SK-N-DZ (cell line): ENCODE measurements around the gene CPEB1.
"Not testable (repeated sequence)": the region's sequence is repeated elsewhere in the genome, so short reads cannot be mapped to it uniquely, and the experiment has no call there.

Experiments
- DNase-seq: peaks from one replicate; pipeline ENCODE4 v3.0.0-alpha.2; 2015; ENCODE audit warnings: low spot score

CPEB1 gene

DNA sequence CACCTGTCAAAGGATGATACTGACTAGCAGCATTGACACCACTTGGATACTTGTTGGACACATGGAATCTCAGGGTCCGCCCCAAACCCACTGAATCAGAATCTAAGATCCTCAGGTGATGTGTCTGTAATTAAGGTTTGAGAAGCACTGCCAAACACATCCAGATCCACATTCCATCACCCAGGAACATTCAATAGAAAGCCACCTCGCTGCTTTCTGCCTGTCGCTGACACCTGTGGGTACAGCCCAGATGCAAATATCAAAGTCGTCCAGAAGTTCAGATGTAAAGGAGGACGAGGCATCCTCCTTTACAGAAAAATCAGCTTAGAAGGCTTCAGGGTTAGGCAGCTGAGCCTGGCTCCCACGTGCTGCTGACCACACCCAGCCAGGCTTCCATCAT is 101.7 kb downstream of the CPEB1 start:
- no peak for DNase-seq

DNA sequence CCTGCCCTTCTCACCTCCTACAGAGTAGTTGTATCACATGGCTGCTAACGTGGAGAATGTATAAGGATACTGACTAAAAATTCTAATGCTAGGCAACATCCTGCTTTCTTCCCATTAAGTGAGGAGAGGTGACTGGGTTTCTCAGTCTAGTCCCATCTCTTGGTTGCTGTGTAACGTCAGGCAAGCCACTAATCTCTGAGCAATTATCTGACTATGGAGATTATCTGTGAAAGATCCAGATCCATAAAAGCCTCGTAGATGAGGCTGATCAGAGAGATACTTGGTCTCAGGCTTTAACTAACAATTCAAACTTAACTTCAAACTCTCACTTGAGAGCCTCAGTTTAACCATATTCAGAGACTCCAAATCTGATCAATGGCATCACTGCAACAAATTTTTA is 102.2 kb downstream of the CPEB1 start:
- no peak for DNase-seq

DNA sequence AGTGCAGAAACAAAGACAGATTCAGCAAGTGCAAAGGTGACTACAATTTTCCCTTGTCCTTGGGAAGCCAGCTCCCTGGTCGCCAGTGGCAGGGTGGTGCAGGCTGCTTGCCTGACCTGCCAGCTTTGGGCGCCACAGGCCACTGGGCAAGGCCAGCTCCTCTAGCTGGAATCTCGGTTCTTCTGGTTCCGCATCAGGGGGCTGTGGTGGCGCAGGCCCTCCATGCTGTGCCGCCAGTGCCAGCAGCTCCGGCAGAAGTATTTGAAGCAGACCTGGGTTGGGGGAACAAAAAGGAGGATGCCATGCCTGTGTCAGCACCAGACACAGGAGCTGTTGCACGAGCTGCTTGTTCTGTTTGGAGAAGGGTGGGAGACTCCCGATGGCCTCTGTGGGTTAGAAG is 102.7 kb downstream of the CPEB1 start:
- no peak for DNase-seq

DNA sequence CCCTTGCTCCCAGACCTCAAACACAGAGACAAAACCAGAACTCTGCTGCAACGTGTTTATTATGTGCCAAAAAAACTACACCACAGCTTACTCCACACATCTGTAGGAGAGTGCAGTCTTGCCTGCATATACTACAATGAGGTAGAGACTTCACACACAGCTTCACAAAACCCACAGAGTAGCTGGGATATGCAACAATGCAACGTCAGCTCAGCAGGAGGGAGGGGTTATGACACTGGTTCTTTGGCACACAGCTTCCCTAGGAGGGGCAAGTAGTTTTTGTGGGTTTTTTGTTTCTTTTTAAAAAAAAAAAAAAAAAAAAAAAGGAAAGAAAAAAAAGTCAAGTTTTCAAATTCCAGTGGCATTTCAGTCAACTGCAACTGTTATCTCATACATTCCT is 104.0 kb downstream of the CPEB1 start:
- DNase-seq, result no peak

DNA sequence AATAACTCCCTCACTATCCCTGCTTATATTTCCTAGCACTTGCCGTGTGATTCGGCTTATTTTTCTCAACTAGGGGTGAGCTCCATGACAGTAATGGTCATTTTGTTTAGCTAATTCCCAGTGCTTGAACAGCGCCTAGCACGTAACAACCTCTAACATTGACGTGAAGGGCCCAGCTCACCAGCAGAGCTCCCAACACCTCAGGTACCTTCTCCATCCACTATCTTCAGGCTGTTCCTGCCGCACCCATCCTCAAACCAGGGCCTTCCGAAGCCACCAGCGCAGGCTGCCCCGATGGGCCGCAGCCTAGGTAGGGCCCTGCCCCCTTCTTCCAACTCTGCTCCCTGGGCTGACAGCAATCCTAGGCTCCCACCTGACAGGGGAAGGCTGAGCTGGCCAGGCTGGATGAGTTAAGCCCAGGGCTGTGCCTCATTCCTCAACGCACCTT is 106.2 kb downstream of the CPEB1 start:
- no peak for DNase-seq

DNA sequence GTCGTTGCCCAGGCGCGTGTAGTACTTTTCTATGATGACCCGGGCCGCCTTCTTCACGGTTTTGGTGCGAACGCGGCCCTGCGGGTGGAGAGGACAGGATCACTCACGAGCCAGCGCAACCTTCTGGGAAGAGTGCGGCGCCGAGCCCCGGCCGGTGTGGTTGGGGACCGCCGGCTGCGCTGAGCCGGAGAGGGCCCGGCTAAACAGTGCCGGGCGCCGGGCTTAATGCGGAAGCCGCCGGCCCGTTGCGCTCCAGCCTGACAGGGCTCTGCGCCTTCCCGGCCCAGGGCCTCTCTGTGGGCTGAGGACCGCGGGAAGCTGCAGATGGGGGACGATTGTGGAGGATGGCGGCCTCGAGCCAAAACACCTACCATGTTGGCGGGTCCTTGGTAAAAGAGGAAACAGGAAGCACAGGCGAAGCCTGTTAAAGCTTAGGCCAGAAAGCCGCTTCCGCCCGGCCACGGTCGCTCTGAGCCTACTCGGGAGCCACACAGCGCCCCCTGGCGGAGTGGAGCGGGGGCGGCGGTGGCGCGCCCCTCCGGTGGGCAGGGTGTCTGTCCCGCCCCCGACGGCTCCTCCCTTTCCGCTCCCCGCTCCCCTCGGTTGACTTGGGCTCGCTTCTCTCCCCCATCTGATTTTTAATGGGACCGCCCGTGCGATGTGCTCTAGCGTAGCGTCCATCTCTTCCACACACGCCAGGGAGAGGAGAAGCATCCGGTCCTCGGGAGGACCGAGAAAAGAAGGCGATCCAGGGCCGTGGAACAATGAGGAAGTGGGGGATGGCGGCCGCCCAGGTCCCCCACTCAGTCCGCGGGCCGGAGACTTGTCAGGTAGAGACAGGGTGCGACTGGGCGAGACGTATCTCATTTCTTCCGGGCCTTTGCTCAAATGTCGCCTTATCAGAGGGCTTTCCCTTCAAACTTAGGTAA is 106.8 kb downstream of the CPEB1 start, which contains the start of gene RPS17:
Gene RPS17 (minus strand): TSS at position 403 of the 929 bp plus-strand sequence. CDS start 29 bp downstream, at position 374.
- peak; percentile 95 for DNase-seq

DNA sequence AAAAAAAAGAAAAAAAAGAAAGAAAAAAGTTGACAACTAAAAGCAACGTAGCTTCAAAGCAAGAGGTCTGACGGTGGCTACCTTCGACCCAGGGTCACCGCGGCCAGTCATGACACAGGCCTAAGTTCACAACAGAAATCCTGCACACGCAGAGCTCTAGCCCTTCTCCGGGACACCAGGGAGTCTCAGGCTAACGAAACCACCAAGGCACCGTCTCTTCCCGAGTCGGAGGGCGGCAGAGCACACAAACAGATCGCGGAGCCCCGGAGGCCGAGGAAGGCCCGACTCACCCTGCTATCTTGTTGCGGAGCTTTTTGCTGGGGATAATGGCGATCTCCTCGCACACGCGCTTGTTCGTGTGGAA is 107.5 kb downstream of the CPEB1 start:
- no peak for DNase-seq

DNA sequence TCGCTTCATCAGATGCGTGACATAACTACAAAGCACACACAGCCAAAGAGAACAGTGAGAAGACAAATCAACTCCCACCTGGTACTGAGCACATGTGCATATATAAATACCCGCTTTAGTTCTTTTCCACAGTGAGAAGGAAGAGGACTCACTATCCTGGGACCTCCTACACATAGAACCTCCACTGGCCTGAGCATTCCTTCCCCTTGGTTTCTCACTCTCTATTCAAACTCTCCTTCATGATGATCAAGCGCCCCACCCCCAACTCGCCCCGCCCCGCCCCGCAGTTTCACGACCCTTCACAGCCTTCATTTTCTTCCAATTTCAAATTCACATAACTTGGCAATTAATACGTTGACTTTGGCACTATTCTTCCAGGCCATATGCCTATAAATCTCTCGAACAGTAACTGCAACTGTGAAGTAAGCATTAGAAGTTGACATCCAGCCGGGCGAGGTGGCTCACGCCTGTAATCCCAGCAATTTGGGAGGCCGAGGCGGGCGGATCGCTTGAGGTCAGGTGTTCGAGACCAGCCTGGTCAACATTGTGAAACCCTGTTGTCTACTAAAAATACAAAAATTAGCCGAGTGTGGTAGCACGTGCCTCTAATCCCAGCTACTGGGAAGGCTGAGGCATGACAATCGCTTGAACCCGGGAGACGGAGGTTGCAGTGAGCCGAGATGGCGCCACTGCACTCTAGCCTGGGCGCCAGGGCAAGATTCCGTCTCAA is 108.0 kb downstream of the CPEB1 start:
- DNase-seq, result no peak

DNA sequence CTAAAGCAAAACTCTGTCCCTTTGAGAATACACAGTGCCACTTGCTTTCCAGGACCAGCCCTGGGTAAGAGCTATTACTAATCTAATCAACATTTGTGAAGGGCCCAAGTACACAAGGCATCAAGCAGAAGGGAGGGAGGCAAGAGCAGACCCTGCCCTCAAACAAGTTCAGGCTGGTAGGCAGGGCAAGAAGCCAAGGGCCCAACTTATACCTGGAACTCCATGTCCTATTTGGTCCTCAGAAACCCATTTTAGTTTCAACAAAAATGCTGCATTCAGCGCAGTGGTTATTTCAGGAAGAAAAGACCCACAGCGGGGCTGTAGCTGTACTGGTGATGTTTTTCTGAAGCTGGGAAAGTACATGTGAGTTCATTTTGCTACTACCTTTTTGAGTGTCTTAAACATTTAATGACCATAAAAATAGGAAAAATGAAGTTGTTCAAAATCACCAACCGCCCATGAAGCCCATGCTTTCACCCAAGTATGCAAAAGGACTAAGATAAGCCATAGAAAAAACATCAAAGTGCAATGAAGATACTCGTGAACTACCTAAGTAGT is 109.7 kb downstream of the CPEB1 start:
- DNase-seq, result no peak

DNA sequence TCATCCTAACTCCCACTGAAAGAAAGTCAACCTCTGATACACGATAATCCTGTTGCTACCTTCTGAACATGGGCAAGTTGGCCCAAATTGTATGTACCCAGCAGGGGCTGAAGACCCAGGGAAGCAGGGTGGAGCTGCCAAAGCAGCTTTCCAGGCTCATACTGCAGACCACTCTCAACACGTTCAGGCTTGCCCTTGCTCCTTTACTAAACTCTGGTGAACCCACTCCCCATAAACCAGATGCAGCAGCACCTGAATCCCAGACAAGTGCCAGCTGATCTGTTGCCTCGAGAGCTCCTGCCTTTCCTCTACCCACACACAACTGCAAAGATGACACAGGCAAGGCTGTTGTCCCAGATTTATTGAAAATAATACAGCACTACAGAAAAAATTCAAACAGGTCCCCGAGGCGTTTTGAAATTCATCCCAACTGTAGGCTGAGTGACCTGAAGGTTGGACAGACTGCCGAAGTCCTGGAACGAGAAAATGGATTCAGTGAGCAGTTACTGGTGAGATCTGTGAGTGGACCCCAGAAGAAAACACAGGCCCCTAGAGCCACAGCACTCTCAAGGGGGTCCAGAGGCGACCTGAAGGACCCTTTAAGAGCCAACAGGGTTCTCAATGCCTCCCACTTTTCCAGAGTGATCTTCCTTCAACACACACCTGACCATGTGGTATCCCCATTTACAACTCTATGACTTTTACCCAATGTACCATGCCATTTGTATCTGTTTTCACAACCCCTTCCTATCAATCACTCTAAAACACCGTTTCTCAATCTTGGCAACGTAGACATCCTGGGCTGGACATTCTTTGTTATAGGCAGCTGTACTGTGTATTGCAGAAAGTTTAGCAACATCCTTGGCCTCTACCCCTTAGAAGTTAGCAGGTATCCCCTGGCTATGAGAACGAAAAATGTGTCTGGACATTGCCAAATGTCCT is 110.5 kb downstream of the CPEB1 start:
- no peak for DNase-seq

DNA sequence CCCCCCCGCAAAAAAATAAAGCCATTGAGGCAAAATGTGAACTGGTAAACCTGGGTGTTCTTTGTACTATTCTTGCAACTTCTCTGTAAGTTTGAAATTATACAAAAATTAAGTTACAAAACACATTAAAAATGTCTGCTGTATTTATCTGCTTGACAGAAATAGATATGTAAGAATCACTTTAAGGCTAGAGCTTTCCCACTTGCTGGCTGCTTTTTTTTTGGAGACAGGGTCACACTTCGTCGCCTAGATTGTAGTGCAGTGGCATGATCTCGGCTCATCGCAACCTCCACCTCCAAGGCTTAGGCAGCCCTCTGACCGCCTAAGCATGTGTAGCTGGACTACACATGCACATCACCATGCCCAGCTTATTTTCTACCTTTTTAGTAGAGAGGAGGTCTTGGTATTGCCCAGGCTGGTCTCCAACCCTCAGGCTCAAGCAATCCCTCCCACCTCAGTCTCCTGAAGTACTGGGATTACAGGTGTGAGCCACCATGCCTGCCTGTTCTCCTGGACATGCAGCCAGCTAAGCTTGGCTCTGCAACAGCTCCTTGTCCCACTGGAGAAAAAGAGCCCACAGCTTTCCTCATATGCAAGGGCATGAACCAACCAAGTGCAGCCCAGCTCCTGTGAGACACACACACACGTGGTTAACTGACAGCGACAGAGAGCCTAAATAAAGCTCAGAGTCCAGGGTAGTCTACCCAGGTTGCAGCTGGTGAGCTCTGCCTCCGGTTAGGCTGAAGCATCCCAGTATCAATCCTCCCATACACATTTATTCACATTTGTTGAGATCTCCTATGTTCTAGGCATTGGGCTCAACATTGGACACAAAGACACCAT is 111.4 kb downstream of the CPEB1 start:
- DNase-seq, result no peak

DNA sequence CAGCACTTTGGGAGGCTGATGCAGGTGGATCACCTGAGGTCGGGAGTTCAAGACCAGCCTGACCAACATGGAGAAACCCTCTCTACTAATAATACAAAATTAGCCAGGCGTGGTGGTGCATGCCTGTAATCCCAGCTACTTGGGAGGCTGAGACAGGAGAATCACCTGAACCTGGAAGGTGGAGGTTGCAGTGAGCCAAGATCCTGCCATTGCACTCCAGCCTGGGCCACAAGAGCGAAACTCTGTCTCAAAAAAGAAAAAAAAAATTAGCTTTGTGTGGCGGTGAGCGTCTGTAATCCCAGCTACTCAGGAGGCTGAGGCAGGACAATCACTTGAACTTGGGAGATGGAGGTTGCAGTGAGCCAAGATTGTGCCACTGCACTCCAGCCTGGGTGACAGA is 112.0 kb downstream of the CPEB1 start:
- DNase-seq, result not testable (repeated sequence)

DNA sequence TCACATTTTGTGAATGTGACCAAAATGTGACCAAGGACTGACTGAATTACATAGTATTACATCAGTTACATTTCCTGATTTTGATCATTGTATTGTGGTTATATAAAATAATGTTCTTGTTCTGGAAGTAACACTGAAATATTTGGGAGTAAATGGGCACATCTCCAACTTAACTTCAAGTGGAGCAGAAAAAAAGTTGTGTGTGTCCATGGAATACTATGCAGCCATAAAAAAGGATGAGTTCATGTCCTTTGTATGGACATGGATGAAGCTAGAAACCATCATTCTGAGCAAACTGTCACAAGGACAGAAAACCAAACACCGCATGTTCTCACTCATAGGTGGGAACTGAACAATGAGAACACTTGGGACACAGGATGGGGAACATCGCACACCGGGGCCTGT is 112.7 kb downstream of the CPEB1 start:
- DNase-seq, result not testable (repeated sequence)

DNA sequence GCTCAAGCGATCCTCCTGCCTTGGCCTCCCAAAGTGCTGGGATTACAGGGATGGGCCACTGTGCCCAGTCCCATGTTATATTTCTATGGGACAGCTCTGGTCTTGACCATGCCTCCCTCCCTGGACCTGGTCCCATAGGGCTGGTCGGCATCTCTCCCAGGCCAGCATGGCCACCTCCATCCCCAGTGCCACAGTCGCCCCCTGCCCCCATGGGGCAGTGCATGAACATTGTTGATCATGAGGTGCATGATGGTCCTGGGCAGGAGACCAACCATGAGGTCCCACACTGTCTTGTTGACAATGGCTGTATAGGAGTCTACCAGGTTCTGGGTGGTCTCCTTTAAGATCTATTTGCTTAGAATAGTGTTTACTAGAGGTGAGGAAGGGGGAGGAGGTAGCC is 113.4 kb downstream of the CPEB1 start:
- DNase-seq, result no peak

DNA sequence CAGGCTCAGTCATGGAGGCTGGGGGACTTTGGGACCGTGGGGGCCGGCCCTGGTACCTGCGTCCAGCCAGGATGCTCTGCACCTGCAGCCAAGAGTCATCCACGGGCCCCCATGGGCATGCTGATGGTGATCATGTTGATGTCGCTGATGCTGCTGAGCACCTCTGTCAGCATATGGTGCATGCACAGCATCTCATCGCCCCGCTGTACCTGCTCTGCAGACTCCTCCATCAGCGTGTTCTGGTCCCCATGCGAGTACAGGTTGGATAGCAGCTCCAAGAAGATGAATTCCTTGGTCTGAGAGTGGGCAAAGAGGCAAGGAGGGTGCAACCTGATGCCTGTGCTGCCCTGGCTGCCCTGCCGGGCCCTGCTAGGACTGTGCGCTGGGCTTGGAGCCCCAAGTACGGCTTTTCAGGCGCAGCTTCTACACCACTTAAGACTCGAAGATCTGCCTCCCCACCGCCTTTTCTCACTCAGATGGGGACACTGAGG is 114.1 kb downstream of the CPEB1 start:
- DNase-seq, result no peak

DNA sequence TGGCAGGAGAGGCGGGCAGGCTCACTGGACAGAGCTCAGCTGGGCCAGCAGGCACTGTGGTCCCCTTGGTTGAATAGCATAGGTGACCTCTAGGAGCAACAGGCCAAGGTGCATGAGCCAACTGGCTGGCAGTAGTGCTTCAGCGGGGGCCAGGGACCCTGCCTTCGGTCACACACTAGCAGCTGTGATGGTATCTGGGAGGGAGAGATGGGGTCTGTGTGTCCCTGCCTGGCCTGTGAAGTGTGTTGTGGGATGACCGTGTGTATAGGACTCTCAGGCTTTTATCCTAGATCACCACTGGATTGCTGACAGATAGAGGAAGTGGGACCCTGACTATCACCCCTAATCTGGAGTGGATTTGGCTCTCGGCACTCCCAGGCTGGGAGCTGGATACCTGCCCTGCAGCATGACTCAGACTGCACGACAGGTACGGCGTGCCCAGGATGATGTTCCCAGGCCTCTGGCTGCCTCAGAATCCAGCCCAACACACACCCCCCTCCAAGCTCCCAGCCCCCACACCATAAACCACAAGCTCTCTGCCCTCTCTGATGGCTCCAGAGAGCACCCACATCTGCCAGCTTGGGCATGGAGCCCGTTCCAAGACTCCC is 114.7 kb downstream of the CPEB1 start:
- no peak for DNase-seq

DNA sequence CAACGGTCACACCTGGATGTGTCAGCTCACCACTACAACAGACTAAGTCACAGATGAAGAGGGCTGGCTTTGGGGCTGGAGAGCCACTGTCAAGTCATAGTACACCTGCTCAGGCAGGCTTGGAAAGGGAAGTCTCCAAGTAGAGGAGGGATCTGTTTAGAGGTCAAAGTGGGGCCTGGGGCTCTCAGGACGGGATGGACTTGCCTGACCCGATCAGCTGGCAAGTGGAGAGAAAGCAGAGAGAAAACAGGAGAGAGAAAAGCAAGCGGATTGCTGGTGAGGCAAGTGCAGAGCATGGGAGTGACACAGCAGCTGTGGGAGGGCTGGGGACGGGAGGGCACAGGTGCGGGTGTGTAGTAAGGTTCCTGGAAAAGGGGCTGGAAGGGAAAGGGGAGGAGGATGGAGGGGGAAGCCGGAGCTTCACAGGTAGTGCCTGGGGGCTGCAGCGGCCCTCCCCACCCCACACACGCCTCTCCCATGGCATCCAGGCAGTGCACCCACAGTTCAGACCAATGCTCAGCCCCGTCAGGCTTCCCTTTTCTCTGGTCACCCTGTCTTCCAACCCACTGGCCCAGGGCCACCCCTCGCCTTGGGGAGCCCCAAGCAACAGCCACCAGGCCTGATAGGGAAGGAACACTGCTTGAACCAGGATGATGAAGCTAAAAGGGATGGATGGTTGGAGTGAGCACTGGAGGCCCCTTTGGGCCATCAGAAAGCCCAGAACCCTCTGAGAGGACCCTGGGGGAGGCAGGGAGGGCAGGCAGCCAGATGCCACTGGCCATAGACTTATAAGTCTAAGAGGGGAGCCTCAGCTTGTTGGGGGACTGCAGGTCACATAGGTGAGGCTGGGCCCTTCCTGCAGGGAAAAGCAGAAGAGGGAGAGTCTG is 115.4 kb downstream of the CPEB1 start:
- no peak for DNase-seq

DNA sequence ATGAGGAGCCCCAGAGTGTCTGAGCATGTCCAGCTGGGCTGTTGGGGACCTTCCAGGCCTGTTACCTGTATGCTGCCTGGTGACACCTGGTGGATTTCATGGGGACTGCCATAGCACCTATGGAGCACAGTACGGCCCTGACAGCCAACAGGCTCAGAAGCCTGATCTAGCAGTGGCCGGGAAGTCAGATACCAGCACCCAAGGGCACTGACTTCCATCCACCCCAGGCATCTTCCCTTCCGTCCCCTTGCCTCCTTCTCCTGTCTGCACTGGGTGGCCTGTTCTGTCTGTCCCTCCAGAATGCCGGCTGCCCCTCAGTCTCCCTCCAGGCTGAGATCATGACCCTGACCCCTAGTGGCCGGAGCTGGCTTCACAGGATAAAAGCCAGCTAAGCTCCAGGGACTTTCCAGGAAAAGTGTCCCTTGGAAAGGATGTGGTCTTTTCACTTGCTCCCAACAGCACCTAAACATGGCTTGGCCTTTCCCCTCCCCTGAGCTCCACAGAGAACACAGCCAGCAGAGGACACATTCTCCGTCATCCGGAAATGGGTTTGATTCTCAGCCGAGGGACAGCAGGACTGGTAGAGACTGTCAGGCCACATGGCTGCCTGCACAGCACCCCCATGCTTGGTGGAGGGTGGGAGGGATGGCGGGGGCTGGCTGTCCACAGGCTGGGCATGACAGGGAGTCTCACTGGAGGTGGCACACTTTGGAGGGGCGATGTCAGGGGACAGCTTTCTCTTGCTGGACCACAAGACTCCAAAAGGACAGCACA is 116.4 kb downstream of the CPEB1 start:
- DNase-seq, result peak; percentile 79
